H1 (cell line): ENCODE data around the gene TFDP1. TPM values are rescaled to one million over a fixed set of nuclear protein-coding genes. Genes with fewer than 3 reads are reported as not detected.

Source experiments
- CTCF ChIA-PET: fragments of 300-600 bp; sonication (Branson Sonifier 250); formaldehyde crosslinking; loops from one replicate; lab custom pipeline; 2021; ENCODE audit not compliant: partially characterized antibody; lab: Charles Lee
- POLR2A ChIA-PET: fragments of 300-600 bp; sonication (Branson Sonifier 250); formaldehyde crosslinking; loops from one replicate; lab custom pipeline; 2021; ENCODE audit warnings: inconsistent platforms; ENCODE audit not compliant: partially characterized antibody; lab: Charles Lee
- DNase-seq, 2 experiments: peaks; one replicate each; pipeline versions ENCODE4 v3.0.0 to v3.0.0-alpha.2; 2010 to 2022; ENCODE audit warnings: low spot score in 2 of 2, low read depth in 1 of 2, mixed read lengths in 1 of 2
- FAIRE-seq: peaks from 2 replicates; lab custom pipeline; 2011; peaks lifted over from hg19 to GRCh38; lab: Jason Lieb, UNC
- H2AFZ ChIP-seq: 2 replicates; pipeline ENCODE4 v1.8.1; 2012; ENCODE audit warnings: low read length, inconsistent platforms
- H2AK5ac ChIP-seq: 2 replicates; pipeline ENCODE4 v1.6.1; 2013; ENCODE audit warnings: low read depth, low read length
- H2BK120ac ChIP-seq: replicated peaks from 2 replicates; pipeline ENCODE3; 2013; ENCODE audit warnings: low read depth, low read length, inconsistent platforms
- H2BK12ac ChIP-seq: 2 replicates; pipeline ENCODE4 v1.6.1; 2013; ENCODE audit warnings: low read depth, low read length
- H2BK15ac ChIP-seq: 2 replicates; pipeline ENCODE4 v1.6.1; 2013; ENCODE audit warnings: low read length
- H2BK20ac ChIP-seq: 2 replicates; pipeline ENCODE4 v1.6.1; 2013; ENCODE audit warnings: low read length
- H2BK5ac ChIP-seq: 2 replicates; pipeline ENCODE4 v1.6.1; 2013; ENCODE audit warnings: low read depth, low read length
- H3K14ac ChIP-seq: 2 replicates; pipeline ENCODE4 v1.6.1; 2013; ENCODE audit warnings: inconsistent platforms; ENCODE audit not compliant: insufficient read length
- H3K18ac ChIP-seq: 2 replicates; pipeline ENCODE4 v1.6.1; 2013; ENCODE audit warnings: low read length; ENCODE audit errors: extremely low read depth
- H3K23ac ChIP-seq: 2 replicates; pipeline ENCODE4 v1.6.1; 2013; ENCODE audit warnings: inconsistent platforms; ENCODE audit not compliant: insufficient read length
- H3K23me2 ChIP-seq: 2 replicates; pipeline ENCODE4 v1.6.1; 2013; ENCODE audit warnings: low read depth, low read length
- H3K27ac ChIP-seq: 2 replicates; pipeline ENCODE4 v1.6.1; 2011; ENCODE audit warnings: low read depth, low read length, inconsistent platforms
- H3K27me3 ChIP-seq, 4 experiments: replicated peaks in 1 of 4; 1 replicate in 1 of 4; 2 replicates in 3 of 4; pipeline versions ENCODE4 v1.6.1 to v1.8.1; 2011 to 2013; ENCODE audit warnings: low read length in 3 of 4, mild to moderate bottlenecking in 3 of 4, inconsistent platforms in 2 of 4, mixed read lengths in 2 of 4, moderate library complexity in 1 of 4; ENCODE audit not compliant: control insufficient read depth in 3 of 4, insufficient read depth in 3 of 4; ENCODE audit errors: extremely low read depth in 1 of 4
- H3K36me3 ChIP-seq, 4 experiments: 2 replicates each; pipeline versions ENCODE4 v1.6.1 to v1.8.1; 2011 to 2013; ENCODE audit warnings: mild to moderate bottlenecking in 4 of 4, low read length in 3 of 4, moderate library complexity in 2 of 4, control low read depth in 1 of 4, inconsistent platforms in 1 of 4; ENCODE audit not compliant: insufficient read depth in 4 of 4, control insufficient read depth in 2 of 4
- H3K4ac ChIP-seq: replicated peaks from 2 replicates; pipeline ENCODE3; 2013; ENCODE audit warnings: low read length, low read depth, mixed read lengths, inconsistent platforms; ENCODE audit not compliant: insufficient read length
- H3K4me1 ChIP-seq, 4 experiments: replicated peaks in 1 of 4; 1 replicate in 1 of 4; 2 replicates in 3 of 4; pipeline versions ENCODE4 v1.6.1 to v1.8.1; 2011 to 2013; ENCODE audit warnings: low read length in 3 of 4, inconsistent platforms in 2 of 4, mixed read lengths in 1 of 4; ENCODE audit not compliant: insufficient read depth in 4 of 4, control insufficient read depth in 3 of 4
- H3K4me2 ChIP-seq, 2 experiments: 2 replicates each; pipeline versions ENCODE4 v1.6.1 to v1.8.1; 2011 to 2013; ENCODE audit warnings: low read depth in 2 of 2, low read length in 2 of 2, control low read depth in 1 of 2, inconsistent platforms in 1 of 2, mild to moderate bottlenecking in 1 of 2; ENCODE audit not compliant: insufficient read depth in 1 of 2
- H3K4me3 ChIP-seq, 4 experiments: fragments of 200-600, 300-600 bp in 1 of 4; sonication (generic), shearing (Covaris generic), sonication (Bioruptor Twin) in 1 of 4; 2 replicates each; pipeline versions ENCODE4 v1.5.1 to v1.8.1; 2011 to 2016; ENCODE audit warnings: low read length in 4 of 4, low read depth in 3 of 4, control low read depth in 2 of 4, inconsistent platforms in 2 of 4, mild to moderate bottlenecking in 2 of 4, mixed read lengths in 1 of 4, moderate library complexity in 1 of 4; ENCODE audit not compliant: insufficient read depth in 2 of 4; ENCODE audit errors: extremely low read depth in 1 of 4
- H3K56ac ChIP-seq: replicated peaks from 2 replicates; pipeline ENCODE3; 2013; ENCODE audit warnings: low read depth, mild to moderate bottlenecking, mixed read lengths, low read length, inconsistent platforms; ENCODE audit not compliant: insufficient read length
- H3K79me1 ChIP-seq: 2 replicates; pipeline ENCODE4 v1.6.1; 2013; ENCODE audit warnings: low read depth, low read length, control low read depth
- H3K79me2 ChIP-seq, 2 experiments: 2 replicates each; pipeline versions ENCODE4 v1.6.1 to v1.8.1; 2012 to 2013; ENCODE audit warnings: low read length in 2 of 2, mild to moderate bottlenecking in 2 of 2, inconsistent platforms in 1 of 2; ENCODE audit not compliant: insufficient read depth in 2 of 2, control insufficient read depth in 1 of 2
- H3K9ac ChIP-seq, 4 experiments: replicated peaks in 1 of 4; 1 replicate in 1 of 4; 2 replicates in 3 of 4; pipeline versions ENCODE4 v1.6.1 to v1.8.1; 2011 to 2013; ENCODE audit warnings: low read depth in 3 of 4, low read length in 3 of 4, control low read depth in 2 of 4, mild to moderate bottlenecking in 2 of 4, moderate library complexity in 2 of 4, inconsistent platforms in 1 of 4; ENCODE audit errors: extremely low read depth in 1 of 4
- H3K9me3 ChIP-seq, 2 experiments: 2 replicates each; pipeline versions ENCODE4 v1.6.1 to v1.8.1; 2012 to 2013; ENCODE audit warnings: mild to moderate bottlenecking in 2 of 2, moderate library complexity in 2 of 2, control low read depth in 1 of 2, inconsistent platforms in 1 of 2, low read depth in 1 of 2, low read length in 1 of 2, mixed read lengths in 1 of 2; ENCODE audit not compliant: insufficient read depth in 2 of 2
- H4K20me1 ChIP-seq, 2 experiments: replicated peaks in 1 of 2; 2 replicates each; pipeline versions ENCODE3 to v1.8.1; 2011 to 2013; ENCODE audit warnings: inconsistent platforms in 2 of 2, low read length in 2 of 2, mild to moderate bottlenecking in 1 of 2; ENCODE audit not compliant: insufficient read depth in 2 of 2, control insufficient read depth in 1 of 2
- H4K5ac ChIP-seq: 2 replicates; pipeline ENCODE4 v1.6.1; 2013; ENCODE audit warnings: low read length, low read depth, mixed read lengths, inconsistent platforms; ENCODE audit not compliant: insufficient read length
- H4K8ac ChIP-seq: 2 replicates; pipeline ENCODE4 v1.8.0; 2013; ENCODE audit warnings: mild to moderate bottlenecking, moderate library complexity, low read length, inconsistent platforms; ENCODE audit not compliant: insufficient read depth; ENCODE audit errors: extremely low read depth
- H4K91ac ChIP-seq: replicated peaks from 2 replicates; pipeline ENCODE3; 2013; ENCODE audit warnings: low read length, mixed read lengths, inconsistent platforms; ENCODE audit not compliant: insufficient read length
- JUN ChIP-seq: IDR thresholded peaks from 2 replicates; pipeline ENCODE4 v1.6.1; 2011; ENCODE audit warnings: low read depth, mild to moderate bottlenecking, improper control_type of control experiment, low read length
- WGBS, 2 experiments: shearing (Covaris generic) in 1 of 2; methylation state at CpG; one replicate each; pipeline versions ENCODE4 v1.1.6 to v1.1.7; 2013 to 2015; ENCODE audit warnings: low lambda C conversion rate in 2 of 2, mixed read lengths in 2 of 2, inconsistent platforms in 1 of 2, low coverage in 1 of 2, missing lambda C conversion rate in 1 of 2; ENCODE audit not compliant: insufficient replicate concordance in 2 of 2, insufficient coverage in 1 of 2, insufficient read length in 1 of 2; ENCODE audit errors: extremely low coverage in 1 of 2, missing lambda C conversion rate in 1 of 2; 5-methylcytosine and 5-hydroxymethylcytosine counted together
- polyA plus RNA-seq, 7 experiments: library from polyadenylated mRNA; depleted of rRNA in 3 of 7; stranded (reverse) in 5 of 7; unstranded in 2 of 7; fragments of >200 nt in 5 of 7; fragments of 200-250 nt in 2 of 7; gene quantifications; 1 replicate in 5 of 7; 2 replicates in 1 of 7; 4 replicates in 1 of 7; pipeline versions ENCODE4 v1.2.1 to v1.2.3, GENCODE V29; 2011 to 2013; ENCODE audit warnings: missing spikeins in 2 of 7, mixed read lengths in 2 of 7
- total RNA-seq: library from RNA; stranded (reverse); fragmentation: NEBNext Ultra II Directional; extraction: Animal tissue kit (Norgen Biotek cat#: 25700); gene quantifications from 2 replicates; pipeline ENCODE4 v1.2.1, GENCODE V29; 2021
- TF ChIP-seq, protein P1 (sequence below): IDR thresholded peaks from 2 replicates; pipeline ENCODE4 v1.6.1; 2011; ENCODE audit warnings: low read depth, mild to moderate bottlenecking, low read length; ENCODE audit not compliant: insufficient read depth

TFDP1 gene
- total and polyA plus RNA-seq, 2 of the 8 experiments (the other 6 are each of a cell fraction or from before 2014, with no cell fraction given), result 43.6 to 81.9 TPM

DNA sequence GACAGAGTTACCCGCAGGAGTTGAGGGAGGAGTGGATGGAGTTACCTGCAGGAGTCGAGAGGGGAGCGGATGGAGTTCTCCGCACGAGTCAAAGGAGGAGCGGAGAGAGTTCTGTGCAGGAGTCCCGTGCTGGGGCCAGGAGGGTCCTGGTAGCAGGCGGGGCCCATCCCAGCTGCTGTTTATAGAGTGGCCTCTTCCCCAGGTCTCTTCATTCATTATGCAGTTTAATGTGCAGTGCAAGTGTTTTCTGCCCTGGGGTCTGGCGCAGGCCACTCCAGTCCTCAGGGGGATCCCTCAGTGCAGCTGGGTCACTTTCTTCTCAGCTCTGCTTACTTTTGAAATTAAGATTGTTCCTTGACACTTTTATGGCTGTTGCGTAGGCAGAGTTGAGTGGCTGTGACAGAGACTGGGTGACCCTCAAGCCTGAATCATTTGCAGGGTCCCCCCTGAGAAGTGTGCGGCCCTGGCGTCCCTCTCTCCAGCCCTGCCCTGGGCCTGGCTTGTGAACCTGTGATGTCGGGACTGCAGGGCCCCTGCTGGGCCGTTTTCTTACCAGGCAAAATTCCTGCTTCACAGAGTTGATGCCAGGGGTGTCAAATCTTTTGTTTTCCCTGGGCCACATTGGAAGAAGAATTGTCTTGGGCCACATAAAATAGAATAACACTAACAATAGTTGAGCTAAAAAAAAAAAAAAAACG is 17.9 kb downstream of the TFDP1 start:
- Histone ChIP-seq H4K5ac (no peak overlapping the region), H3K27me3 (no peaks in the 10 kb centered on the region), H4K91ac (no peak overlapping the region), H3K4me2 (no peak overlapping the region), H3K36me3 (peaks cover 0 to 15% (median 3%) of the 10 kb centered on the region in 4 experiments; a peak in 6 of 8 replicates), H3K27ac (no peak overlapping the region), H3K9ac (no peak overlapping the region), H2BK15ac (no peak overlapping the region), H4K20me1 (peaks cover 5 to 9% of the 10 kb centered on the region in 2 experiments), H3K4me3 (no peak overlapping the region), H3K18ac (no peak overlapping the region), H3K79me1 (peaks cover 22% of the 10 kb centered on the region), H3K23me2 (no peaks in the 10 kb centered on the region), H2BK5ac (no peak overlapping the region), H3K79me2 (peaks cover 6 to 93% of the 10 kb centered on the region in 2 experiments; a peak in 3 of 4 replicates), H4K8ac (no peak overlapping the region; the same call in none of the 2 replicates), H2AFZ (no peak overlapping the region), H3K56ac (no peak overlapping the region), H3K4ac (no peak overlapping the region), H2BK12ac (no peak overlapping the region), H2BK20ac (no peak overlapping the region), H3K23ac (no peak overlapping the region), H3K14ac (no peak overlapping the region), H3K9me3 (0 out of 4 replicates have a peak, but pooled peaks cover 0 to 3% of the 10 kb centered on the region in 2 experiments), H3K4me1 (peaks cover 0 to 6% (median 2%) of the 10 kb centered on the region in 4 experiments; a peak in 4 of 7 replicates), H2BK120ac (no peak overlapping the region), H2AK5ac (no peak overlapping the region)
- ChIA-PET CTCF (interaction anchor here (0.7 to 1.4 kb wide), 5 partner anchors 9 to 343 kb away, joined by 3 to 5 read pairs (median 4); no protein-coding TSS in a partner anchor), POLR2A (interaction anchor here (1.2 to 1.5 kb wide), 2 partner anchors 9 kb away, joined by 6 read pairs; no protein-coding TSS in a partner anchor)
- FAIRE-seq (no peak), DNase-seq (no peak)
- WGBS, 2 experiments, result 82% methylated on average over 15 of the region's 15 CpGs; no CpG with 5 or more reads in 1 of the 2 experiments
- TF ChIP-seq, protein P1, sequence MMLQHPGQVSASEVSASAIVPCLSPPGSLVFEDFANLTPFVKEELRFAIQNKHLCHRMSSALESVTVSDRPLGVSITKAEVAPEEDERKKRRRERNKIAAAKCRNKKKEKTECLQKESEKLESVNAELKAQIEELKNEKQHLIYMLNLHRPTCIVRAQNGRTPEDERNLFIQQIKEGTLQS, result no peak
- TF ChIP-seq JUN, result no peak
